NCI-H1105 (cell line): ENCODE measurements around the gene MBNL1.

Experiments
- DNase-seq: peaks from one replicate; lab custom pipeline; 2025; lab: John Stamatoyannopoulos, UW

Gene MBNL1

GRCh38 chr3:152268555-152269055 lies at the start of gene MBNL1:
Gene MBNL1 (plus strand): TSS chr3:152268929. CDS start chr3:152300194, 31,265 bp downstream.
- peak; percentile 89 for DNase-seq

DNA sequence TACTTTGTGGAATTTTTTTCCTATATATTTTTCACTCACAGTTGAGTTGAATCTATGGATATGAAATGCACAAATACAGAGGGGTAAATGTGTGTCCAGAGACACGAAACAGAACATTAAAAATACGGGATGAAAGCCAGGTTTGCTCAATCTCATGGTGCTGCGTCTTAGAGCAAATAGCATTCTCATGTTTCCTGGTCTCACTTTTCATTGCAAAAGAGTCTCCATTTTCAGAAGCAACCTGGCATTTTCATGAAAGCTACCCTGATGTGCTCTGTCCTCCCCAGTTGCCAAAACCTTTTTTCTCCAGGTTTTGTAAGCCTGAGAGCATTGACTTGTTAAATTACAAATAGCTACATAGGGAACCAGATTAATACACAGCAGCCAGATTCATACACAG lies 49.5 kb upstream of the MBNL1 start:
- no peak for DNase-seq

- DNase-seq = no peak
These were observed 48.9 kb upstream of the MBNL1 start for GRCh38 chr3:152219769-152220255.

DNA sequence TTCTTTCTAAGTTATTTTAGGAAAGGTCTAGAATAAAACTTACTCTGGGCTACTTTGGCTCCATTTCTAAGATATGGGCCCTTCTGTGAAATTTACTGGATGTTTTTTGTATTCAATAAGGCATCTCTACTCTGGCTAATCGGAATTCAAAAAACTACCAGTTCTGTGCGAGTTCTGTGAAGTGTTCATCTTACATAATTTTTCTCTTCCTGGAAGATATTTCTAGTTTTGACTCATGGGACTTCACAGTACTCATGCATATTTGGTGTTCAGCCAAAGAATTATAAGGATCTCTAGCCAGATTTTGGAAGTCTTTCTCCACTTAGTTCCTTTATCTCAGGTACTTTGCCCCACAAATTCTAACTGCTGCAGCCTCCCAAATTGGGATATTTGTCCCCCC lies 46.4 kb upstream of the MBNL1 start:
- DNase-seq = no peak

DNA sequence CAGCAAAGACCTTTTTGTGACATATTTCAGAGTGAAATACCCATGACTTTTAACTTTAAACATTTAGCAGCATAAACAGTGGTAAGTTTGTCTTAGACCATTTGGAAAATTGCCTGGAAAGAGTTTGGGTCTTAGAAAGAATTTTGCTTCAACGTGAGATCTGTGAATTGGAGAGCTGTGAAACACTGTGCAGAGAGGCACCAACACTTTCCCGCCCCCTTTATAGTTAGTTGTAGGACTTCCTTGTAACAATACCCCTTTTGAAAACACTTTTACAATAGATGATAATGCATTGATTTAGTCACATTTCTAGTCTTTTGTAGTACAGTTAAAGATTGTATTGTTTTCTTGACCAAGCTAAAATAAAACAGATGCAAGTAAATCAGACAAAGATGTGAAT lies 43.5 kb upstream of the MBNL1 start:
- DNase-seq = no peak

- no peak for DNase-seq
These were observed 42.6 kb upstream of the MBNL1 start for GRCh38 chr3:152226176-152226575.

DNA sequence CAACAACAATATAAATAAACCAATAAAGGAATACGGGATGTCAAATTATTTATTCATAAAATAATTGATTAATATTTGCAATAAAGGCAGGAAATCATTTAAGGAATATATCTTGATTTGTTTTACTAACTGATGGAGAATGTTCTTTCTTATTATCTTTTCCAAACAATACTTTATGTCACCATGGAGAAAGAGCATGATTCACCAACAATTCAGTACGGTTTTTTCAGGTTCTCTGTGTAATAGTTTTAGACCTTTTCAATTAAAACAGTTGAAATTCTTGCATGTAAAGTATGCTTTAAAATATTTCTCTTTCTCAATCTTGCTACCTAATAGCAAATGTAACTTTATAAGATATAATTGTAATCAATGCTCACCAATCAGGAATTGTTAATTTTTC lies 41.7 kb upstream of the MBNL1 start:
- DNase-seq = no peak

GRCh38 chr3:152229692-152230091 lies 39.0 kb upstream of the MBNL1 start:
- no peak for DNase-seq

DNA sequence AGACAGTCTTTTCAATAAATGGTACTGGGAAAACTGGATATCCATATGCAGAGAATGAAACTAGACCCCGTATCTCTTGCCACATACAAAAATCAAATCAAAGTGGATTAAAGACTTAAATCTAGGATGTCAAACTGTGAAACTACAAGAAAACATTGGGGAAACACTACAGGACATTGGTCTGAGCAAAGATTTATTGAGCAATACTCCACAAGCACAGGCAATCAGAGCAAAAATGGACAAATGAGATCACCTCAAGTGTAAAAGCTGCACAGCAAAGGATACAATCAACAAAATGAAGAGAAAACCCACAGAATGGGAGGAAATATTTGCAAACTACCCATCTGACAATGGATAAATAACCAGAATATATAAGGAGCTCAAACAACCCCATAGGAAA lies 38.4 kb upstream of the MBNL1 start:
- no peak for DNase-seq

DNA sequence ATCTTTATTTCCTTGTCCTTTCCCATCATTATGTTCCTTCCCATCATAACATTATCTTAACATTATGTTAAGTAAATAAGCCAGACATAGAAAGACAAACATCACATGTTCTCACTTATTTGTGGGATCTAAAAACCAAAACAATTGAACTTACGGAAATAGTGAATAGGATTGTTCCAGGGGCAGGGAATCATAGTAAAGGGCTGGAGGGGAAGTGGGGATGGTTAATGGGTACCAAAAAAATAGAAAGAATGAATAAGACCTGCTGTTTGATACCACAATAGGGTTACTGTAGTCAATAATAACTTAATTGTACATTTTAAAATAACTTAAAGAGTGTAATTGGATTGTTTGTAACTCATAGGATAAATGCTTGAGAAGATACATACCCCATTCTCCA lies 36.7 kb upstream of the MBNL1 start:
- DNase-seq = peak; percentile 59

DNA sequence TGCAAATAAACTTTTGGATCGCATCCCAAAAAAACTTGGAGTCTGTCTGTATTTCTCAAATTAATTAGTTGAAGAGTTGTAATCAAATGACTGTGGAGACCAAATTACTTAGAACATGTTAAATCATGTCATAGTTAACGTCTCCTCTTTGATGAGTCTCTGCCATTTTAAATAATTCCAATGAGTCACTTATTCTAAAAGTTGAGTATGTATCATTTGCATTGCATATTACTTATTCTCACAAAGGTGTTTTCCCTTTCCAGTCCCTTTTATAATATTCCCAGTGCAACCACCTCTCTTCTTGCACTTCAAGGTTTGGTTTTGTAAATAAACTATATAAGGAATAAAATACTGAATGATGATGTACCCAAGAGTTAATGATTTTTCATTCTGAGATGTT lies 36.0 kb upstream of the MBNL1 start:
- peak; percentile 96 for DNase-seq

GRCh38 chr3:152234657-152235375 lies 33.9 kb upstream of the MBNL1 start:
- DNase-seq = no peak

GRCh38 chr3:152235709-152236298 lies 32.9 kb upstream of the MBNL1 start:
- no peak for DNase-seq

DNA sequence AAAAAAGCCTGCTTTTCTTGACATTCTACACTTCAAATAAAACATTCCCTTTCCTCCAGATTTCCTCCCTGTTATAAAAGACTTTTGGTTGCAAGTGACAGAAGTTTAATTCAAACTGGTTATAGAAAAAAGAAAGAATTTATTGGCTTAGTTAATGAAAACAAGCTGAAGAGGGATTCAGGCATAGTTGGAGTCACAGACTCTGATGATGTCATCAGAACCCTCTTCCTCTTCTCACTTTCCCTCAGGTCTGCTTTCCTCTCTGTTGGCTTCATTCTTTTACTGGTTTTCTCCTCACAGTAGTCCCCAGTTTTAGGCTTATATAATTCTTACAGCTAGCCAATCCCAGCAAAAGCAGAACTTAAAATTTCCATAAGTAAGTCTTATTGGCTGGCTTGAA lies 32.0 kb upstream of the MBNL1 start:
- no peak for DNase-seq

GRCh38 chr3:152241142-152242017 lies 27.3 kb upstream of the MBNL1 start:
- no peak for DNase-seq

DNA sequence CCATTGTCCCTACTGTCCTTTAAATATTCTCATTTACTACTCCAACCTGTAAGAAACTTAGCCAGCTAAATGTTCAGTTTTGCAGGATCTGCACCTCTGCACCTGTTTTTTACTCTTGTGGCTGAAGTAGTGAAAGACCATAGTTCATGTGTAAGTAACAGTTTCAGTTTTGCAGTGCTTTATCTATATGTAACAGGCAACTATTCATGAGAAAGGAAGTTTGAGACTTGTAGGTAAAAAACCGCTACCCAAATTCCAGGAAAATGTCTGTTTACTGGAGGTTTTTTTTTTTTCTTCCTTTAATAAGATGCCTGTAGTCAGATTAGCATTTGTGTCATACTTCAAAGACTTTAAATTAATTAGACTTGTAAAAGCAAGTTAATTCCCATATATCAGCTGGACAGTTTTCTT lies 25.4 kb upstream of the MBNL1 start:
- no peak for DNase-seq

- no peak for DNase-seq
These were observed 24.8 kb upstream of the MBNL1 start for GRCh38 chr3:152243721-152244516.

- DNase-seq = no peak
These were observed 24.2 kb upstream of the MBNL1 start for GRCh38 chr3:152244517-152244888.

DNA sequence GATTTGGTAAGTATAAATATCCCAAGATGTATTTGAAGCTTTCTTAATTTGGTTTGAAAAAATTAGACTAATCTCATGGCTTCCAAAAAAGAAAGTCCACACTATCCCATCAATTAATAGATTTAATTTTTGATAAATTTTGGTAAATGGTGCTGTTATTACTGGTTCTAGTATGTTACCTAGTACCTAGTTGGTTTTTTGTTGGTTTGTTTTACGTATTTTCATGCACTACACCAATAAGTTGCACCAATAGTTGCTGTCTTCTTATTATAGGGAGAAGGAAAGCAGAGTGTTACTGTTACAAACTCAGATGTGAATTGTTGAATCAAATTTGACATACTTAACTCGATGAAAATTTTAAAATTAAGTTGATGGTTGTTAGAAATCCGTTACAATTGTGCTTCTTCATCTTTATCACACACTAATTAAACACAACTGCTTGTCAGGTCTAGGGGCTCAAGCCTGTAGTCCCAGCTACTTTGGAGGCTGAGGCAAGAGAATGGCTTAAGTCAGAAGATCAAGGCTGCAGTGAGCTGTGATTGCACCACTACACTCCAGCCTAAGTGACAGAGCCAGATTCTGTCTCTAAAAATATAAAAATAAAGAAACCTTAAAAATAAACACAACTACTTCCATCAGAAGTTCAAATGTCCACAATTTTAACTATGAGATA lies 23.1 kb upstream of the MBNL1 start:
- DNase-seq = no peak

- DNase-seq = no peak
These were observed 16.8 kb upstream of the MBNL1 start for GRCh38 chr3:152251916-152252315.

DNA sequence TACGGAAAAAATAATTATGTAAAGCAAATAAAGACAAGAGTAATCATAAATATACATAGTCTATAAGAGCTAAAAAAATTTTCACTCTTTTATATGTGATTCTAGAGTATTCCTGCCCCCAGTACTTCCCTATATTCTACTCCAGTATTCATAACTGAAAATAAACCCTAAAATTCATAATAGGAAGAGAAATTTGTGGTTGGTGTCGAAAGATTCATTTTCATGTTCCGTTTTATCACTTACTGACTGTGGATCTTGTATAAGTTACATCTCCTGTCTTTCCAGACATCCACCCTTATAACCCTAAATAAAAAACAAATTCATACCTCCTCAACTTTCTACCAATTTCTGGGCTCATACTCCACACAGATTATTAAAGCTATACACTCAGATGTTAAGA lies 16.0 kb upstream of the MBNL1 start:
- no peak for DNase-seq
